Endothelial cell of umbilical vein (primary cell): ENCODE data around the gene BAG2. TPM values are rescaled to one million over a fixed set of nuclear protein-coding genes. Genes with fewer than 3 reads are reported as not detected.

Source experiments
- BruUV-seq: library from RNA; stranded (reverse); fragments of 400-500 nt; replicated peaks from 2 replicates; lab custom pipeline; 2021; lab: Mats Ljungman, UMichigan
- CTCF ChIA-PET: fragments of 300-600, 350-600 bp; sonication (Branson Sonifier 250); formaldehyde crosslinking; loops from one replicate; lab custom pipeline; 2021; ENCODE audit warnings: antibody characterized with exemption, inconsistent platforms; lab: Charles Lee
- POLR2A ChIA-PET: fragments of 300-600, 350-600 bp; sonication (Branson Sonifier 250); formaldehyde crosslinking; loops from one replicate; lab custom pipeline; 2021; ENCODE audit warnings: antibody characterized with exemption, inconsistent platforms; lab: Charles Lee
- DNase-seq: peaks from one replicate; pipeline ENCODE4 v3.0.0-alpha.2; 2011; ENCODE audit warnings: low read depth, low spot score
- FAIRE-seq: peaks from 2 replicates; lab custom pipeline; 2011; peaks lifted over from hg19 to GRCh38; lab: Jason Lieb, UNC
- H2AFZ ChIP-seq: 2 replicates; pipeline ENCODE4 v1.6.0; 2012; ENCODE audit warnings: low read depth, low read length, control low read depth, inconsistent platforms
- H3K27ac ChIP-seq: 2 replicates; pipeline ENCODE4 v1.5.1; 2011; ENCODE audit warnings: low read depth, mild to moderate bottlenecking, control low read depth, low read length, moderate library complexity; ENCODE audit not compliant: insufficient read depth
- H3K27me3 ChIP-seq, 2 experiments: 2 replicates each; pipeline versions ENCODE4 v1.6.0 to v1.6.1; 2011; ENCODE audit warnings: low read length in 2 of 2, mixed read lengths in 1 of 2; ENCODE audit not compliant: control insufficient read depth in 2 of 2, insufficient read depth in 2 of 2
- H3K36me3 ChIP-seq, 2 experiments: 2 replicates in 1 of 2; 3 replicates in 1 of 2; pipeline ENCODE4 v1.5.1; 2011; ENCODE audit warnings: low read length in 2 of 2, mild to moderate bottlenecking in 1 of 2, moderate library complexity in 1 of 2; ENCODE audit not compliant: control insufficient read depth in 2 of 2, insufficient read depth in 2 of 2; ENCODE audit errors: extremely low read depth in 1 of 2
- H3K4me1 ChIP-seq: 3 replicates; pipeline ENCODE4 v1.5.1; 2011; ENCODE audit warnings: mild to moderate bottlenecking, low read length; ENCODE audit not compliant: control insufficient read depth, insufficient read depth; ENCODE audit errors: extremely low read depth
- H3K4me2 ChIP-seq: 2 replicates; pipeline ENCODE4 v1.6.1; 2011; ENCODE audit warnings: low read length, control low read depth, mixed read lengths; ENCODE audit not compliant: insufficient read depth
- H3K4me3 ChIP-seq, 3 experiments: fragments of 200-600 bp in 1 of 3; sonication (generic), shearing (Covaris generic) in 1 of 3; replicated peaks in 1 of 3; 2 replicates each; pipeline ENCODE4 v1.5.1; 2011 to 2016; ENCODE audit warnings: control low read depth in 3 of 3, low read length in 3 of 3, mild to moderate bottlenecking in 2 of 3, inconsistent platforms in 1 of 3, low read depth in 1 of 3, moderate library complexity in 1 of 3; ENCODE audit not compliant: insufficient read depth in 1 of 3
- H3K79me2 ChIP-seq: 2 replicates; pipeline ENCODE4 v1.6.0; 2012; ENCODE audit warnings: low read length, inconsistent platforms; ENCODE audit not compliant: control insufficient read depth, insufficient read depth
- H3K9ac ChIP-seq: replicated peaks from 2 replicates; pipeline ENCODE3; 2011; ENCODE audit warnings: low read length, control low read depth; ENCODE audit not compliant: insufficient read depth; ENCODE audit errors: extremely low read depth
- H3K9me1 ChIP-seq: replicated peaks from 3 replicates; pipeline ENCODE4 v1.6.0; 2011; ENCODE audit warnings: mild to moderate bottlenecking, low read length; ENCODE audit not compliant: control insufficient read depth, insufficient read depth; ENCODE audit errors: extremely low read depth
- H3K9me3 ChIP-seq: replicated peaks from 2 replicates; pipeline ENCODE4 v1.5.1; 2012; ENCODE audit warnings: low read length, inconsistent platforms; ENCODE audit not compliant: control insufficient read depth, insufficient read depth
- H4K20me1 ChIP-seq: replicated peaks from 2 replicates; pipeline ENCODE3; 2011; ENCODE audit warnings: mild to moderate bottlenecking, low read length; ENCODE audit not compliant: control insufficient read depth, insufficient read depth; ENCODE audit errors: extremely low read depth
- EZH2 ChIP-seq: IDR thresholded peaks from 2 replicates; pipeline ENCODE4 v1.6.1; 2012; ENCODE audit warnings: borderline replicate concordance, low read depth, mild to moderate bottlenecking, moderate library complexity, low read length, inconsistent platforms; ENCODE audit not compliant: severe bottlenecking
- FOS ChIP-seq: IDR thresholded peaks from 2 replicates; pipeline ENCODE4 v1.6.1; 2011; ENCODE audit warnings: mild to moderate bottlenecking, low read length, moderate library complexity, borderline replicate concordance; ENCODE audit not compliant: insufficient read depth
- GATA2 ChIP-seq: IDR thresholded peaks from 2 replicates; pipeline ENCODE4 v1.7.0; 2011; ENCODE audit warnings: low read depth, mild to moderate bottlenecking, moderate library complexity, mixed read lengths, low read length; ENCODE audit not compliant: insufficient read length, insufficient read depth
- JUN ChIP-seq: IDR thresholded peaks from 2 replicates; pipeline ENCODE4 v1.6.1; 2011; ENCODE audit warnings: borderline replicate concordance, low read depth; ENCODE audit not compliant: insufficient read length, insufficient read depth
- MAX ChIP-seq: IDR thresholded peaks from 2 replicates; pipeline ENCODE4 v1.6.1; 2011; ENCODE audit not compliant: insufficient read depth, insufficient read length
- MYC ChIP-seq: IDR thresholded peaks from one replicate; pipeline ENCODE4 v1.6.1; 2011; ENCODE audit warnings: mild to moderate bottlenecking, low read depth, low read length
- POLR2A ChIP-seq: IDR thresholded peaks from 2 replicates; pipeline ENCODE4 v1.6.1; 2012; ENCODE audit warnings: low read depth, mild to moderate bottlenecking, control low read depth, low read length
- POLR2AphosphoS5 ChIP-seq: IDR thresholded peaks from 2 replicates; pipeline ENCODE4 v1.6.1; 2012; ENCODE audit warnings: low read depth, mild to moderate bottlenecking, control low read depth, low read length, moderate library complexity; ENCODE audit not compliant: insufficient read depth
- dilution Hi-C: fragments of 300-500 bp; cut with MboI; formaldehyde crosslinking; loops from one replicate; pipeline ENCODE4 v1.15.0; 2019; ENCODE audit warnings: low sequenced_read_pairs; ENCODE audit not compliant: extremely low pct_ligation_motif_present
- intact Hi-C: fragments of 100-400 bp; cut with micrococcal nuclease; formaldehyde crosslinking; loops from one replicate; pipeline ENCODE4 v1.10.0; 2022
- polyA plus RNA-seq, 4 experiments: library from polyadenylated mRNA; depleted of rRNA in 3 of 4; stranded (reverse) in 3 of 4; unstranded in 1 of 4; fragments of >200 nt; gene quantifications; 2 replicates each; pipeline versions ENCODE4 v1.2.1 to v1.2.3, GENCODE V29; 2011 to 2012; ENCODE audit warnings: missing spikeins in 1 of 4
- total RNA-seq: library from RNA; stranded (reverse); gene quantifications from 2 replicates; pipeline ENCODE4 v1.2.3, GENCODE V29; 2021
- TF ChIP-seq, protein P1 (sequence below), 2 donors: IDR thresholded peaks; 1 replicate in 1 of 2; 2 replicates in 1 of 2; pipeline ENCODE4 v1.5.1; 2011; ENCODE audit warnings: low read length in 2 of 2, mild to moderate bottlenecking in 2 of 2, moderate library complexity in 2 of 2, control low read depth in 1 of 2, inconsistent platforms in 1 of 2, low read depth in 1 of 2; ENCODE audit not compliant: insufficient read depth in 1 of 2; ENCODE audit errors: extremely low read depth in 1 of 2

Gene BAG2
- total and polyA plus RNA-seq, 2 donors (not counting 3 experiments of a cell fraction or from before 2014, with no cell fraction given), result 1.1 to 3.9 TPM

DNA sequence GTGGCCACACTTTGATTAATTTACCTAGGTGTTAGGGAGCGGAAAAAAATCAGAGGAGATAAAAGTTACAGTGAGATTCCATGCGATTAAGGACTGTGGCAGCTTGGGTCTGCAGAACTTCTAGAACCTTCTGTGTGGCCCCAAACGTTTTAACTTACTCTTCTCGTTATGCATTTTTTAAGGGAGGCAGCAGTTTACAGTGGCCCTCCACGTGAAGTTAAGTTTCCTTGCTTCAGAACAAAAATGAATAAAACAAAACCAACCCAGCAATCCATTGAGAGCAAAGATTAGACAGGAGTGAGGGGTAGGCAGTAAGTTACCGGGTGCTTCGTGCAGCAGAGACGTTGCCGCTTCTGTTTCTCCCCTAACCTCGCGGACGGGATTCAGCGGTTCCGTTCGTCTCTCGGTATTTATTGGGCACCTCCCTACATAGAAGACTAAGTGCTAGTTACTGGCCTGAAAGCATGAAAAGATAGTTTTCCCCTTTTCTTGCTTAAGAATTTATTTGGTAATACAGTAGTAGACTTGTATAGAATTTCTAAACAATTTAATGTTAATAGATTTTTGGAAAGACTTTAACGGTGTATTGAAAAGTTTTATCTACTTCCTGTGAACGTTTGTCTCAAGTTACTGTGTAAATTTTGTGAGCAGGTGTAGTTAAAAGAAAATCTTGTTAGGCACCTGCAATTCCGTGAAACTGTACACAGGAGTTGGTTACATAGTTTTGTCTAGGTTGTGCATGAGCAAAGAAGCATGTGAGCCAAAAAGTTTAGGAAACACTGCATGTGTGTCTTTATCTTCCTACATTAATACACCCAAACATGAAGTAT is 1.1 kb downstream of the BAG2 start:
- H3K9me1 ChIP-seq, result no peaks in the 10 kb centered on the region
- BruUV-seq, result no TSS peak
- peak overlapping the region; percentile 71 to 79 (median 72) for H3K4me3 ChIP-seq
- H3K27ac ChIP-seq, result peak overlapping the region; percentile 32
- H2AFZ ChIP-seq, result peak overlapping the region; percentile 91
- H3K4me1 ChIP-seq, result peaks cover 11% of the 10 kb centered on the region
- H3K27me3 ChIP-seq, result no peaks in the 10 kb centered on the region
- TF ChIP-seq EZH2 (no peak), POLR2A (no peak), JUN (no peak), MAX (no peak), FOS (no peak), MYC (no peak), POLR2AphosphoS5 (no peak), GATA2 (no peak)
- TF ChIP-seq, protein P1, sequence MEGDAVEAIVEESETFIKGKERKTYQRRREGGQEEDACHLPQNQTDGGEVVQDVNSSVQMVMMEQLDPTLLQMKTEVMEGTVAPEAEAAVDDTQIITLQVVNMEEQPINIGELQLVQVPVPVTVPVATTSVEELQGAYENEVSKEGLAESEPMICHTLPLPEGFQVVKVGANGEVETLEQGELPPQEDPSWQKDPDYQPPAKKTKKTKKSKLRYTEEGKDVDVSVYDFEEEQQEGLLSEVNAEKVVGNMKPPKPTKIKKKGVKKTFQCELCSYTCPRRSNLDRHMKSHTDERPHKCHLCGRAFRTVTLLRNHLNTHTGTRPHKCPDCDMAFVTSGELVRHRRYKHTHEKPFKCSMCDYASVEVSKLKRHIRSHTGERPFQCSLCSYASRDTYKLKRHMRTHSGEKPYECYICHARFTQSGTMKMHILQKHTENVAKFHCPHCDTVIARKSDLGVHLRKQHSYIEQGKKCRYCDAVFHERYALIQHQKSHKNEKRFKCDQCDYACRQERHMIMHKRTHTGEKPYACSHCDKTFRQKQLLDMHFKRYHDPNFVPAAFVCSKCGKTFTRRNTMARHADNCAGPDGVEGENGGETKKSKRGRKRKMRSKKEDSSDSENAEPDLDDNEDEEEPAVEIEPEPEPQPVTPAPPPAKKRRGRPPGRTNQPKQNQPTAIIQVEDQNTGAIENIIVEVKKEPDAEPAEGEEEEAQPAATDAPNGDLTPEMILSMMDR (IDR thresholded peaks at IDR 0.05; ENCODE audit: extremely low read depth in 1 of 2, insufficient read depth in 1 of 2, low read depth in 1 of 2, low read length in 2 of 2), result no peak
- H3K36me3 ChIP-seq, result no peaks in the 10 kb centered on the region
- DNase-seq (no peak), FAIRE-seq (peak; percentile 12)
- H4K20me1 ChIP-seq, result no peaks in the 10 kb centered on the region
- intact Hi-C loops, result loop anchor here (2.0 kb wide), 1 partner anchor 270 kb away; no protein-coding TSS in a partner anchor
- dilution Hi-C loops, result no loop called here
- peaks cover 47% of the 10 kb centered on the region for H3K79me2 ChIP-seq
- peak overlapping the region; percentile 69 for H3K9ac ChIP-seq
- ChIA-PET CTCF (interaction anchor here (1.0 to 1.2 kb wide), 5 partner anchors 16 to 143 kb away, joined by 3 to 4 read pairs (median 4); partner anchors contain the start of gene RAB23), POLR2A (interaction anchor here (1.5 kb wide), 1 partner anchor 142 kb away, joined by 3 read pairs; no protein-coding TSS in a partner anchor)
- peak overlapping the region; percentile 84 for H3K4me2 ChIP-seq
- H3K9me3 ChIP-seq, result no peaks in the 10 kb centered on the region
